Stimulated activated CD4-positive, alpha-beta T cell treated with anti-CD3 and anti-CD28 coated beads, Interleukin-4, amount 100 ng/mL, for 48 hours (primary cell): ENCODE results near the gene CEACAM21.

Experiments
- DNase-seq, 2 donors: peaks; one replicate each; pipeline ENCODE4 v3.0.0-alpha.2; 2020; ENCODE audit warnings: low read depth in 2 of 2

Gene CEACAM21

GRCh38 chr19:41575998-41576397 is at the start of gene CEACAM21:
CEACAM21 (plus strand) TSS chr19:41576166; CDS start chr19:41576275, 109 bp downstream.
- DNase-seq = peak in 1 of 2 donors; percentile 46

DNA sequence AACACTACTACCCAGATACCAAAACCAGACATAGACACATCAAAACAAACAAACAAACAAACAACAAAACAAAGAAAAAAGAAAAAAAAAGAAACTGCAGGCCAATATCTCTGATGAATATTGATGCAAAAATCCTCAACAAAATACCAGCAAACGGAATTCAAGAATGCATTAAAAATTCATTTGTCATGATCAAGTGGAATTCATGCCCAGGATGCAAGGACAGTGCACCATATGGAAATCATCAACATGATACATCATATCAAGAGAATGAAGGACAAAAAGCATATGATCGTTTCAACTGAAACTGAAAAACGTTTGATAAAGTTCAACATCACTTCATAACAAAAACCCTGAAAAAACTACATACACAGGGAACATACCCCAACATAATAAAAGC is 48.9 kb upstream of the CEACAM21 start:
- DNase-seq = no peak

DNA sequence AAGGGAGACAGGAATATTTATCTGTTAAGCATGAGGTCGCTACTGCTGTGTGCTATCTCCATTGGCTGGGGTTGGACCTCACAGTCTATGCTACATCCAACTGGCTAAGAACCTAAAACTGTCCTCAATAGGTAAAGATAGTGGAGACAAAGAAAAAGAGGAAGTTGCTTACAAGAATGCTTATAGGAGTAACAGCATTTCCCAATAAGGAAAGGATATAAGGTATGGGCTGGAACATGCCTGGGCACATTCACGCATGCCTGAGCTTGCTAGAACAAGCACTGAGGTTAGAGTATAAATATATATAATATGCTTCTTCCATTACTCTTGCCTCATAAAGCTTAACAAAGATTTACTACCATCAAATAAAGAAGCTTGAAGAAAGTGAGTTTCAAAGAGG is 47.9 kb upstream of the CEACAM21 start:
- no peak for DNase-seq

DNA sequence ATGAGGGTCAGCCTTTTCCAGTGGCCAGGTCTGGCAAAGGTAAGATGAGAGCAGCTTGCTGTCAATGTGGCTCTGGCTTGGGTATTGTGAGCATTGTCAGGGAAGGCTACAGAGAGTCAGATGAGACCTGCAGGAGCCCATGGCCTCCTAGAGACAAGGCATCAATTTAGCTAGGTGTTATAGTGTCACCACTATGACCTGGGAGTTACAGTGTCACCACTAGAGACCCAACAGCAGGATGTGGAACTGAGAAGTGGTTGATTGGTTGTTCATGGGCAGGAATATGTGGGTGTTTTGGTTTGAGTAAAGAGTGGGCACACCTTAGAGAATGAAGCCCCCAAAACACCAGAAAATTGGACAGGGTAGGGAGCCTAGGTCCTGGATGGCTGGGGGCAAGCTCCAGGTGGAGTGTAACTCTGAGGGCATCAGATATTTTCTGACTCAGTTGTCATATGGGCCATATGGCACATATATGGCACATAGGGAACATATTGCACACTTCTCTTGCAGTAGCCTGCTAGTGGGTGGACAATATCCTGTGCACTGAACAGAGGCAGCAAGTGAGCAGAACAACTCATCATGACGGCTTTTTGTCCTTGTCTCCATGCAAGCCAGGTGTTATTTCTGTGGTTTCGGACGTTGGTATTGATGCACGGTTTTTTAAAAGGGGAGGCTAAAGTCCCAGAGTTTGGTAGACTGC is 46.3 kb upstream of the CEACAM21 start:
- no peak for DNase-seq

DNA sequence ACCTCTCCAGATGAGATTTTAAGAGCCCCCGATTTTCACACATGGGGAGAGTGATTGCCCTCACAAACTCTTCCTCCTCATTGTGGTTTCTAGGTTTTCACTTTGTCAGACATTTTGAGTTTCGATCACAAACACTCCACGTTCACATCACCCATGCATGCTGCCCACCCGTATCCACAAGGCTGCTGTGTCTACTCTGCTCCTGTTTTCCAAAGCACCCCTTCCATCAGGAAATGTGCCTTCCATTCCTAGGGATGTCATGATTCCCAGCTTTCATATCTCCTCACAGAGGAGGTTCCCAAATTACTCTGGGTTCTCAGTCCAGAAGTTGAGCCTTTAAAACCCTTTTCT is 45.8 kb upstream of the CEACAM21 start:
- no peak for DNase-seq

- no peak for DNase-seq
These were observed 45.1 kb upstream of the CEACAM21 start for GRCh38 chr19:41530761-41531301.

DNA sequence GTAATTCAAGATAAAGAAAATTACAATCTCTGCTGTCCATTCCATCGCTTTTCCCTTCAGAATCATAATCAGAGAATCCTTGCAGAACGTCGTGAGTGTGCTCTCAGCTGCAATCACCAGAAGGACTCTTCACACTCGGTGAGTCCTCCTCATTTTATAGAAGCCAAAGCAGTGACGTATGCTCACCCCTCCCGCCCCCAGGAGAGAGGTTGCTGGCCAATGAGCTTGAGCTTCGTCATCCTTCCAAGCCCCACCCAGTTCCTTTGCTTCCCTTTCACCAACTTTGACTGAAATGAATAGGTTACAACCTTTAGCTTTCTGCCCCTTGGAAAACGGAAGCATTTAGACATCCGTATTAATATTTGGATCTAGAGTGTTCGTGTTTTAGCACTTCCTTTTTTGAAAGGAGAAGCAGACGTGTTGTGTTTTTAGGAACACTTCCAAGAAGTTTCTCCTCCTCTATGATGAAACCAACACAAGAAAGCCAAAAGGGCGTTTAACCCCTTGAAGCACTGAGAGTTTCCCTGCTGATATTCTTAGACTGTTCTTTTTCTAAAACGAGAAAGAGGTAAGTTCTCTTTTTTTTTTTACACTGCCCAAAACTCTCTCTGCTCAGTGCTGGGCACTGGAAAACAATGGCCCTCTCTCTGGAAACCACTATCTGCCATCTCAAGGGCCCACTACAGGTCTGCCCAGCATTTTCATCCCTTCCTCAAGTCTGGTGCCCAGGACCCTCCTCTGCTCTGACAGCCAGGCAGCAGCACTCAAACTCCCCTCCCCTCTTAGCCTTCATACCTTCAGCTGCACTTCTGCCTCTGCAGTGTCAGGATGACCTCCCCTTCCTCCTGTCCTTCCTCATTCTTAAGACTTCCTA is 44.3 kb upstream of the CEACAM21 start:
- DNase-seq = peak; percentile 68 to 75

DNA sequence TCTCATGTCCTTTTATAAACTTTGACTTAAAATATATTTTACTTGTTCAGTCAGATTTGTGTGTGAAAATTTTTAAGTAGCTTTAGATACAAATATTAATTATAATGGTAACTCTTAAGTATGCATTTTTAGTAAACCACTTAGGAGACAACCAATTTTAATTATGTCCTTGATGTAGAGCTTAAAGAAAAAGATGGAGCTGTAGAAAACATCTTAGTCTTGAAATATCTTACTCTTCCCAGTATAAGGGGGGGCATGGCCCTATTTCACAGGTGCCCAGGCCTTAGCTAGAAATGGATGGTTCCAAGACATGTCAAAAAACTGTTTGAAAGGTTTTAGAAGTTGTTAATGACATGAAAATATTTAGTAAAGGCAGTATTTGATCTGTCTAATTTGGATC is 43.4 kb upstream of the CEACAM21 start:
- DNase-seq = no peak

GRCh38 chr19:41533671-41534215 is 42.2 kb upstream of the CEACAM21 start:
- no peak for DNase-seq

GRCh38 chr19:41535029-41535622 is 40.8 kb upstream of the CEACAM21 start:
- no peak for DNase-seq

GRCh38 chr19:41537789-41538188 is 38.2 kb upstream of the CEACAM21 start:
- no peak for DNase-seq

GRCh38 chr19:41540041-41540695 is 35.8 kb upstream of the CEACAM21 start:
- DNase-seq = no peak

- DNase-seq = peak; percentile 71 to 72
These were observed 33.9 kb upstream of the CEACAM21 start for GRCh38 chr19:41541990-41542584.

DNA sequence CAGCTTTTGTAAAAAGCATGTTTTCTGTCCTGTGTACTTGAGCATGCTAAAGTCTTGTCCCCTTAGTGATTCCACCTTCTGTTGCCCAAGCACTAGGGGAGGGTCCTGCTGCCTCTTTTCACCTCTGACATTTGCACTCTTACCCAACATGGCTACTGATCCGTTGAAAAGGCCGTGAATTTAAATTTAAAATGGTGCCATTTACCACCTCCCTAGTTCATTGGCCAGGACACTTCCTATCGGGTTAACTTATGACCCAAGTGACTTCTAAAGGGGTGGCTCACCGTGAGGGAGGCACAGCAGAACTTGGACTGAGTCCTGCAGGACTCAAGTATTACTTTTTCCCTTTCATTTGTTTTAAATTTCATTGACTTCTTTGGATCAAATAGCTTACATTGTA is 33.3 kb upstream of the CEACAM21 start:
- no peak for DNase-seq

DNA sequence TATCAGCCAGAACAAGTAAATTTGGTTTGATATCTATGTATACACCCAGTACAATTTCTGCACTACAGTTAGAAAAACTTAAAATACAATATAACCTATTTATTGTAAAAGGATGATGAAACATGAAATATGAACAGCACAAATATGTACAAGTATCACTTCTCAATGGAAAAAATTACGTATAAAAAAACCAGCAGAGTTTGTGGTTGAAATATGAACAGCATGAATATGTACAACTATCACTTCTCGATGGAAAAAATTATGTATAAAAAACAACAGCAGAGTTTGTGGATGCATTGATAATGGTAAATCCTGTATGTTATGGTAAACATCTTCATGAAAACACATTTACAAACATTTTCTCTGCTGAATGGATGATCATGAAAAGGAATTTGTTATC is 32.4 kb upstream of the CEACAM21 start:
- no peak for DNase-seq

GRCh38 chr19:41545547-41545946 is 30.4 kb upstream of the CEACAM21 start:
- DNase-seq = no peak

DNA sequence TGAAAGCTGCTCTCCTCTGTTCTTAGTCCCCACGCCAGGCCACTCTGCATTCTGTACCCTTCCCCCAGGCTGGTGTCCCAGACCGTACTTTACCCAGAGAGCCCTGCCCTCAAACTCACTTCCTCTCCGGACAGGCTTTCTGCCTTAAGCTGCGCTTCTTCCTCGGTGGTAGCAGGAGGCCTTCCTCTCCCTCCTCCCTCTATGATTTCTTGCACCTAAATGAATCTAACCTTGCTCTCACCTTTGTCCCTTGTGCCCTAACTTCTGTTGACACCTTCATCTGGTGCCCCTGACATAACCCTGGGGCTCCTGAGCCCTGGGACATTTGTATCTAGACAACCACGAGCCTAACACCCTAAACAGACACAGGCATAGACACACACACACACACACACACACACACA is 29.6 kb upstream of the CEACAM21 start:
- DNase-seq = no peak

DNA sequence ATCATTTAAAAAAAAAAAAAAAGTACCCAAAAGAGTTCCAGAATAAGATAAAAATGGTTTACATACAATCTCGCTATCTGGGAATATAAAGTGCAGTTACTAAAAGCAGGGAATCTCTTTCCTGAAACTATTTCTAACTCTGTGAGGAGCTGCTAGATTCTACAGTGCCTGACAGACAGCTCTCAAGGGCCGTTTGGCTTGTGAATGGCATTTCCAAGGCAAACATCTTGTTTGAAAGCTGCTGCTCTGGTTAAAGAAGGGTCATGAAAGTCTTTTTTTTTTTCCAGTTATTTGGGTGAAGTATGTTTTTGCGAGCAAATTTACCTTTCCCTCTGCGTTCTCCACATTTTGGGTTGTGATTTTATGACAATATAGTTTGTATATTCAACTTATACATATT is 29.0 kb upstream of the CEACAM21 start:
- DNase-seq = no peak

- DNase-seq = no peak
These were observed 28.4 kb upstream of the CEACAM21 start for GRCh38 chr19:41547569-41547968.

DNA sequence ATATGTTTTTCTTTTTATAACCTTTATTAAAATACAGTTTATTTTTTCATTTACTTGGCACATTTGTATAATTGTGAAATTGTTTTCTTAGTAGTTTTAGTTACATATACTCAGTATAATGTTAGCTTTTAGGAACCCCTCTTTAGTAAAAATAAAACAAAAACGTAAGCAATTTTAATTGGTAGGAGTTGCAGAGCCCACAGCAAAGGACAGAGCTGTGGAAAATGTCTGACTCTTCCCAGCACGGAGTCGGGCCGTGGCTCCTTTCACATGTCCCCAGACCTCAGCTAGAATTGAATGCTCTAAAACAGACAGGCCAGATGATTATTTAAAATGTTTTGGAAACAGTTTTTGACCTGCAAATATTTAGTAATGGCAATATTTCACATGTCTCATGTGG is 27.9 kb upstream of the CEACAM21 start:
- no peak for DNase-seq

DNA sequence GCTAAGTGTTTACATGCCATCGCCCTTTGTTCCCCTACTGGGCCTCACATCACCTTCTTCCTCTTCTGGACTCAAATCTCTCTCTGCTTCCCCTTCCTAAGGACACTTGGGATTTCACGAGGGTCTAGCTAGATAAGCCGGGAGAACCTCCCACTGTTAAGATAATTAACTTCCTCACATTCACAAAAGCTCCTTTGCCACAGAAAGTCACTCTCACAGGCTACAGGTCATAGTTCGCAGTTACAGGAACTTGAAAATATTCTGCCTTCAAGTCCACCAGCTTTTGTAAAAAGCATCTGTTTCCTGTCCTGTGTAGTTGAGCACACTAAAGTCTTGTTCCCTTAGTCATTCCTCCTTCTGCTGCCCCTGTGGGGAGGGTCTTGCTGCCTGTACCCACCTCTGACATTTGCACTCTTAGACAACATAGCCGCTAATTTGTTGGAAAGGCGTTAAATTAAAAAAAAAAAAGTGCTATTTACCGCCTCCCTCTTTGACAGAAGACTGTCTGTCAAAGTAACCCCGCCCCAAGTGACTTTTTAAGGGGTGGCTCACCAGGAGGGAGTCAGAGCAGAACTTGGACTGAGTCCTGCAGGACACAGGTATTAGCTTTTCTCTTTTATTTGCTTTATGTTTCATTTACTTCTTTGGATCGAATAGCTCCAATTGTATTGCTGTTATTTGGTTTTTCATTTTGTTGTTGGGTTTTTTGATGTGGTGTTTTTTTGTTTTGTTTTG is 26.8 kb upstream of the CEACAM21 start:
- peak; percentile 54 to 64 for DNase-seq
